HG03175 (cell line): ENCODE data around the gene BPIFB6.

Experiments
- ATAC-seq: cut with Tn5 transposase; IDR thresholded peaks from one replicate; pipeline ENCODE4 v1.9.1; 2021; ENCODE audit warnings: mild to moderate bottlenecking, moderate library complexity; ENCODE audit not compliant: unreplicated experiment

BPIFB6 gene

GRCh38 chr20:33000802-33001466 lies 30.5 kb upstream of the BPIFB6 start:
- ATAC-seq = no peak

- ATAC-seq = no peak
Observed at GRCh38 chr20:33002087-33002808, 29.2 kb upstream of the BPIFB6 start.

GRCh38 chr20:33004141-33004751 lies 27.2 kb upstream of the BPIFB6 start, which contains the start of gene SUN5:
Gene SUN5 (minus strand): TSS chr20:33004433. CDS start chr20:33004340, 93 bp downstream.
- ATAC-seq = no peak

- no peak for ATAC-seq
Observed at GRCh38 chr20:33005132-33005566, 26.3 kb upstream of the BPIFB6 start.

- no peak for ATAC-seq
Observed at GRCh38 chr20:33005908-33006775, 25.3 kb upstream of the BPIFB6 start.

GRCh38 chr20:33006776-33007375 lies 24.6 kb upstream of the BPIFB6 start:
- ATAC-seq = no peak

- ATAC-seq = no peak
Observed at GRCh38 chr20:33007376-33008335, 23.8 kb upstream of the BPIFB6 start, which contains the start of gene BPIFB2. Gene BPIFB2 (plus strand): TSS chr20:33007704. CDS start chr20:33008575, 871 bp downstream.

- no peak for ATAC-seq
Observed at GRCh38 chr20:33008336-33009213, 22.9 kb upstream of the BPIFB6 start.

- no peak for ATAC-seq
Observed at GRCh38 chr20:33009214-33010132, 22.0 kb upstream of the BPIFB6 start.

- no peak for ATAC-seq
Observed at GRCh38 chr20:33010133-33010504, 21.3 kb upstream of the BPIFB6 start.

GRCh38 chr20:33010674-33011449 lies 20.6 kb upstream of the BPIFB6 start:
- ATAC-seq = no peak

- no peak for ATAC-seq
Observed at GRCh38 chr20:33012327-33013189, 18.9 kb upstream of the BPIFB6 start.

- ATAC-seq = no peak
Observed at GRCh38 chr20:33013701-33014326, 17.6 kb upstream of the BPIFB6 start.

- no peak for ATAC-seq
Observed at GRCh38 chr20:33014336-33015113, 16.9 kb upstream of the BPIFB6 start.
